Stomach (tissue), 9 donors: ENCODE measurements around the gene ALG9. TPM values are rescaled to one million over a fixed set of nuclear protein-coding genes. Genes with fewer than 3 reads are reported as not detected.
"Not testable (repeated sequence)": the region's sequence is repeated elsewhere in the genome, so short reads cannot be mapped to it uniquely, and the experiment has no call there.

Source experiments
- DNase-seq, 2 donors: peaks; one replicate each; pipeline versions ENCODE4 v3.0.0 to v3.0.0-alpha.2; 2013 to 2019
- H3K27ac ChIP-seq, 5 donors: fragments of 200-600 bp in 4 of 5; sonication (generic) in 4 of 5; one replicate each; pipeline ENCODE4 v1.5.1; 2013 to 2019; ENCODE audit warnings: mild to moderate bottlenecking in 1 of 5, moderate library complexity in 1 of 5
- H3K27me3 ChIP-seq, 3 donors: fragments of 200-600 bp; sonication (generic); one replicate each; pipeline ENCODE4 v1.5.1; 2017 to 2019; ENCODE audit warnings: mixed run types in 1 of 3
- H3K36me3 ChIP-seq, 4 donors: fragments of 200-600 bp; sonication (generic); 1 replicate in 3 of 4; 2 replicates in 1 of 4; pipeline ENCODE4 v1.5.1; 2016 to 2019
- H3K4me1 ChIP-seq, 4 donors: fragments of 200-600 bp; sonication (generic); one replicate each; pipeline ENCODE4 v1.5.1; 2016 to 2019
- H3K4me3 ChIP-seq, 4 donors: fragments of 200-600 bp; sonication (generic) in 3 of 4; one replicate each; pipeline ENCODE4 v1.5.1; 2016 to 2019; ENCODE audit warnings: mild to moderate bottlenecking in 1 of 4
- H3K9me3 ChIP-seq, 4 donors: fragments of 200-600 bp; sonication (generic); one replicate each; pipeline ENCODE4 v1.5.1; 2016 to 2019
- CTCF ChIP-seq, 7 experiments: fragments of 450-650 bp in 4 of 7; fragments of 200-600 bp in 3 of 7; sonication (generic) in 3 of 7; IDR thresholded peaks; one replicate each; pipeline ENCODE4 v1.5.1; 2016 to 2019; ENCODE audit warnings: antibody characterized with exemption in 7 of 7, control low read depth in 2 of 7, mild to moderate bottlenecking in 1 of 7
- EP300 ChIP-seq: sonication (generic); formaldehyde crosslinking; IDR thresholded peaks from one replicate; pipeline ENCODE4 v1.6.1; 2017; ENCODE audit warnings: antibody characterized with exemption
- POLR2A ChIP-seq, 4 donors: fragments of 450-650 bp; IDR thresholded peaks; one replicate each; pipeline ENCODE4 v1.6.1; 2016; ENCODE audit warnings: antibody characterized with exemption in 4 of 4, control low read depth in 2 of 4, mild to moderate bottlenecking in 1 of 4, moderate library complexity in 1 of 4
- POLR2AphosphoS5 ChIP-seq, 3 donors: sonication (generic); formaldehyde crosslinking; IDR thresholded peaks; one replicate each; pipeline ENCODE4 v1.6.1; 2016; ENCODE audit warnings: antibody characterized with exemption in 3 of 3
- WGBS, 5 donors: extraction: QIAGEN DNeasy Blood & Tissue Kit in 3 of 5; methylation state at CpG; one replicate each; pipeline versions ENCODE4 v1.1.5 to v1.1.7; 2013 to 2018; 5-methylcytosine and 5-hydroxymethylcytosine counted together
- intact Hi-C: fragments of 100-400 bp; cut with DNase I; formaldehyde crosslinking; loops from one replicate; pipeline ENCODE4 v1.15.1; 2023; ENCODE audit warnings: low total_unique reads
- polyA plus RNA-seq, 3 donors: library from polyadenylated mRNA; stranded (reverse); fragments of 200-250 nt; gene quantifications; one replicate each; pipeline ENCODE4 v1.2.3, GENCODE V29; 2013
- total RNA-seq, 5 donors: library from RNA; depleted of rRNA; stranded (reverse); fragments of >200 nt; gene quantifications; one replicate each; pipeline versions ENCODE4 v1.1.0 to v1.2.3, GENCODE V29; 2014 to 2016
- donor health status: healthy with polysubstance abuse.
- donor health status: Bipolar disorder and iron deficiency.
- donor health status: healthy.

Gene ALG9
- total and polyA plus RNA-seq, 8 donors, result 11.9 to 53.7 (median 25.5) TPM

GRCh38 chr11:111792314-111792713 is 79.1 kb downstream of the ALG9 start:
- DNase-seq, result no peak
- H3K36me3 ChIP-seq, result peaks cover 0 to 22% (median 8%) of the 10 kb centered on the region in 4 donors
- TF ChIP-seq POLR2A (IDR thresholded peaks at IDR 0.05) (no peak), POLR2AphosphoS5 (IDR thresholded peaks at IDR 0.05) (no peak)
- 91 to 97% (median 95%) methylated on average over 1 of the region's 1 CpG for WGBS, 5 donors
- no peak overlapping the region for H3K4me3 ChIP-seq
- no peaks in the 10 kb centered on the region for H3K27me3 ChIP-seq
- H3K27ac ChIP-seq, result no peak overlapping the region
- peaks cover 0 to 22% (median 3%) of the 10 kb centered on the region in 4 donors for H3K4me1 ChIP-seq
- intact Hi-C loops, result no loop called here
- peaks cover 0 to 2% (median 0%) of the 10 kb centered on the region in 4 donors for H3K9me3 ChIP-seq

- H3K4me3 ChIP-seq, result no peak overlapping the region
- H3K4me1 ChIP-seq, result peaks cover 0 to 11% (median 3%) of the 10 kb centered on the region in 4 donors
- WGBS, 5 donors, result 48 to 84% (median 76%) methylated on average over 2 of the region's 2 CpGs
- TF ChIP-seq CTCF (IDR thresholded peaks at IDR 0.05) (no peak), POLR2AphosphoS5 (IDR thresholded peaks at IDR 0.05) (no peak), EP300 (no peak)
- no peaks in the 10 kb centered on the region for H3K27me3 ChIP-seq
- intact Hi-C loops, result loop anchor here (10.0 kb wide), 1 partner anchor 56 kb away; no protein-coding TSS in a partner anchor
- DNase-seq, result no peak
- H3K9me3 ChIP-seq, result no peaks in the 10 kb centered on the region
- H3K27ac ChIP-seq, result peak overlapping the region in 1 of 5 donors; percentile 13
- H3K36me3 ChIP-seq, result peaks cover 0 to 40% (median 27%) of the 10 kb centered on the region in 4 donors
These were observed 82.9 kb downstream of the ALG9 start for GRCh38 chr11:111788464-111788863.

- intact Hi-C loops, result loop anchor here (10.0 kb wide), 1 partner anchor 57 kb away; no protein-coding TSS in a partner anchor
- no peaks in the 10 kb centered on the region for H3K9me3 ChIP-seq
- H3K4me3 ChIP-seq, result no peak overlapping the region
- TF ChIP-seq CTCF (IDR thresholded peaks at IDR 0.05) (no peak), EP300 (no peak), POLR2AphosphoS5 (IDR thresholded peaks at IDR 0.05) (no peak), POLR2A (IDR thresholded peaks at IDR 0.05) (no peak)
- WGBS, 5 donors, result 17 to 62% (median 30%) methylated on average over 2 of the region's 2 CpGs
- no peak for DNase-seq
- H3K27ac ChIP-seq, result peak overlapping the region in 1 of 5 donors; percentile 13
- H3K27me3 ChIP-seq, result no peaks in the 10 kb centered on the region
- H3K36me3 ChIP-seq, result peaks cover 0 to 40% (median 28%) of the 10 kb centered on the region in 4 donors
- H3K4me1 ChIP-seq, result peaks cover 0 to 11% (median 3%) of the 10 kb centered on the region in 4 donors
These were observed 83.3 kb downstream of the ALG9 start for GRCh38 chr11:111788051-111788450.

- Histone ChIP-seq H3K27ac (peak overlapping the region in 1 of 5 donors; percentile 33), H3K27me3 (no peaks in the 10 kb centered on the region), H3K36me3 (peaks cover 0 to 40% (median 24%) of the 10 kb centered on the region in 4 donors), H3K4me3 (no peak overlapping the region), H3K9me3 (no peaks in the 10 kb centered on the region), H3K4me1 (peaks cover 0 to 24% (median 10%) of the 10 kb centered on the region in 4 donors)
- 61 to 83% (median 70%) methylated on average over 2 of the region's 2 CpGs for WGBS, 5 donors
- DNase-seq, result no peak
- TF ChIP-seq CTCF (IDR thresholded peaks at IDR 0.05) (no peak), POLR2A (IDR thresholded peaks at IDR 0.05) (no peak), EP300 (no peak), POLR2AphosphoS5 (IDR thresholded peaks at IDR 0.05) (no peak)
- intact Hi-C loops, result loop anchor here (10.0 kb wide), 1 partner anchor 59 kb away; no protein-coding TSS in a partner anchor
These were observed 85.4 kb downstream of the ALG9 start for GRCh38 chr11:111785886-111786412.

GRCh38 chr11:111785076-111785475 is 86.3 kb downstream of the ALG9 start:
- WGBS, 5 donors, result 66 to 84% (median 79%) methylated on average over 2 of the region's 2 CpGs
- Histone ChIP-seq H3K9me3 (no peaks in the 10 kb centered on the region), H3K4me1 (peaks cover 0 to 24% (median 10%) of the 10 kb centered on the region in 4 donors), H3K27me3 (no peaks in the 10 kb centered on the region), H3K36me3 (peaks cover 0 to 38% (median 24%) of the 10 kb centered on the region in 4 donors), H3K27ac (no peak overlapping the region), H3K4me3 (no peak overlapping the region)
- DNase-seq, result no peak
- TF ChIP-seq POLR2A (IDR thresholded peaks at IDR 0.05) (no peak), POLR2AphosphoS5 (IDR thresholded peaks at IDR 0.05) (no peak), EP300 (no peak), CTCF (IDR thresholded peaks at IDR 0.05) (no peak)
- intact Hi-C loops, result loop anchor here (10.0 kb wide), 1 partner anchor 60 kb away; no protein-coding TSS in a partner anchor

- Histone ChIP-seq H3K4me1 (peaks cover 0 to 24% (median 10%) of the 10 kb centered on the region in 4 donors), H3K36me3 (peaks cover 0 to 37% (median 24%) of the 10 kb centered on the region in 4 donors)
- not testable (repeated sequence) for H3K27ac ChIP-seq, DNase-seq, H3K27me3 ChIP-seq, H3K9me3 ChIP-seq, H3K4me3 ChIP-seq
- 97 to 98% (median 97%) methylated on average over 10 of the region's 10 CpGs for WGBS, 5 donors
- intact Hi-C loops, result loop anchor here (5.0 to 10.0 kb wide), 2 partner anchors 60 to 187 kb away; no protein-coding TSS in a partner anchor
These were observed 87.1 kb downstream of the ALG9 start for GRCh38 chr11:111784311-111784710.
